ENCODE results near the gene ACCSL. TPM values are rescaled to one million over a fixed set of nuclear protein-coding genes. Genes with fewer than 3 reads are reported as not detected.

Gene ACCSL
- total RNA-seq, 2 donors from 2014 or later: not detected

- WGBS, 2 experiments (ENCODE audit: insufficient coverage in 1 of 2, insufficient read length in 1 of 2): 73 to 89% methylated on average over 2 to 3 of the region's 3 CpGs
- no peak overlapping the region for H3K9ac ChIP-seq (ENCODE audit: extremely low read depth, low read length, poor library complexity, severe bottlenecking)
- H3K9me3 Mint-ChIP-seq: peaks cover 15% of the 10 kb centered on the region
Observed at GRCh38 chr11:44028816-44029506, 18.8 kb upstream of the ACCSL start.

DNA sequence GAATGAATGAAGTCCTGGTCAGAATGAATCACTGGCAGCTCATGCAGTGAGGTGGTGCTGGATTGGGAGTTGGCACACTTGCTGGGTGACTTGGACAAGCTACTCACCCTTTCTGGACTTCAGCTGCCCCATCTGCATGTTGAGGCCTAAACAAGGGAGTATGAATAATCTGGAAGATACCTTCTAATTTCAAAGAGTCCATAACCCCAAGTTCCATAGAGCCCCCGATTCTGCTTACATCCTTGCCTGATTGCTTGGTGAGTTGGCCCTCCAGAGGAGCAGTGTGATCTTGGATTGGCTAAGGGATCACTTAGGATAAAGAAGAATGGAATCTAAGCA is 18.3 kb upstream of the ACCSL start:
- Mint-ChIP-seq H3K27me3 (ENCODE audit: insufficient read depth) (peaks cover 5% of the 10 kb centered on the region), H3K27ac (no peak overlapping the region), H3K4me3 (no peak overlapping the region), H3K9me3 (peaks cover 15% of the 10 kb centered on the region), H3K4me1 (peaks cover 15% of the 10 kb centered on the region), H3K36me3 (ENCODE audit: low read depth) (no peaks in the 10 kb centered on the region)
- Histone ChIP-seq H3K36me3 (ENCODE audit: control insufficient read depth, insufficient read depth, low read length) (no peaks in the 10 kb centered on the region), H3K4me3 (ENCODE audit: low read length) (no peak overlapping the region), H3K27me3 (ENCODE audit: control insufficient read depth, insufficient read depth, low read length, poor library complexity, severe bottlenecking) (no peaks in the 10 kb centered on the region), H3K9me3 (ENCODE audit: control insufficient read depth, low read length) (peaks cover 13% of the 10 kb centered on the region), H3K27ac (ENCODE audit: low read depth, low read length) (no peak overlapping the region), H3K4me1 (ENCODE audit: control insufficient read depth, insufficient read depth, low read length) (no peaks in the 10 kb centered on the region), H3K9ac (ENCODE audit: extremely low read depth, low read length, poor library complexity, severe bottlenecking) (no peak overlapping the region)
- 83 to 88% methylated on average over 1 of the region's 1 CpG for WGBS, 2 experiments (ENCODE audit: insufficient coverage in 1 of 2, insufficient read length in 1 of 2)
- TF ChIP-seq, protein P1, sequence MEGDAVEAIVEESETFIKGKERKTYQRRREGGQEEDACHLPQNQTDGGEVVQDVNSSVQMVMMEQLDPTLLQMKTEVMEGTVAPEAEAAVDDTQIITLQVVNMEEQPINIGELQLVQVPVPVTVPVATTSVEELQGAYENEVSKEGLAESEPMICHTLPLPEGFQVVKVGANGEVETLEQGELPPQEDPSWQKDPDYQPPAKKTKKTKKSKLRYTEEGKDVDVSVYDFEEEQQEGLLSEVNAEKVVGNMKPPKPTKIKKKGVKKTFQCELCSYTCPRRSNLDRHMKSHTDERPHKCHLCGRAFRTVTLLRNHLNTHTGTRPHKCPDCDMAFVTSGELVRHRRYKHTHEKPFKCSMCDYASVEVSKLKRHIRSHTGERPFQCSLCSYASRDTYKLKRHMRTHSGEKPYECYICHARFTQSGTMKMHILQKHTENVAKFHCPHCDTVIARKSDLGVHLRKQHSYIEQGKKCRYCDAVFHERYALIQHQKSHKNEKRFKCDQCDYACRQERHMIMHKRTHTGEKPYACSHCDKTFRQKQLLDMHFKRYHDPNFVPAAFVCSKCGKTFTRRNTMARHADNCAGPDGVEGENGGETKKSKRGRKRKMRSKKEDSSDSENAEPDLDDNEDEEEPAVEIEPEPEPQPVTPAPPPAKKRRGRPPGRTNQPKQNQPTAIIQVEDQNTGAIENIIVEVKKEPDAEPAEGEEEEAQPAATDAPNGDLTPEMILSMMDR (conservative IDR thresholded peaks at IDR 0.05): no peak
- no peak for DNase-seq

More at GRCh38 chr11:44028816-44029506, 18.8 kb upstream of the ACCSL start:
- Mint-ChIP-seq H3K4me3 (no peak overlapping the region), H3K36me3 (ENCODE audit: low read depth) (no peaks in the 10 kb centered on the region), H3K4me1 (peaks cover 15% of the 10 kb centered on the region), H3K27me3 (ENCODE audit: insufficient read depth) (peaks cover 8% of the 10 kb centered on the region), H3K27ac (no peak overlapping the region)
- TF ChIP-seq, protein P1 (conservative IDR thresholded peaks at IDR 0.05): no peak
- Histone ChIP-seq H3K27ac (ENCODE audit: low read depth, low read length) (no peak overlapping the region), H3K27me3 (ENCODE audit: control insufficient read depth, insufficient read depth, low read length, poor library complexity, severe bottlenecking) (no peaks in the 10 kb centered on the region), H3K4me1 (ENCODE audit: control insufficient read depth, insufficient read depth, low read length) (no peaks in the 10 kb centered on the region), H3K36me3 (ENCODE audit: control insufficient read depth, insufficient read depth, low read length) (no peaks in the 10 kb centered on the region), H3K4me3 (ENCODE audit: low read length) (no peak overlapping the region), H3K9me3 (ENCODE audit: control insufficient read depth, low read length) (peaks cover 13% of the 10 kb centered on the region)
- DNase-seq: no peak

GRCh38 chr11:44029977-44030911 is 17.5 kb upstream of the ACCSL start:
- 28% methylated on average over 5 of the region's 5 CpGs; no CpG with 5 or more reads in 1 of the 2 experiments for WGBS, 2 experiments (ENCODE audit: insufficient coverage in 1 of 2, insufficient read length in 1 of 2)
- DNase-seq: peak; percentile 73
- no peaks in the 10 kb centered on the region for H3K4me1 ChIP-seq (ENCODE audit: control insufficient read depth, insufficient read depth, low read length)
- H3K27me3 ChIP-seq (ENCODE audit: control insufficient read depth, insufficient read depth, low read length, poor library complexity, severe bottlenecking): no peaks in the 10 kb centered on the region
- Mint-ChIP-seq H3K4me3 (no peak overlapping the region), H3K4me1 (peaks cover 15% of the 10 kb centered on the region), H3K36me3 (ENCODE audit: low read depth) (no peaks in the 10 kb centered on the region), H3K9me3 (peaks cover 15% of the 10 kb centered on the region), H3K27ac (peak overlapping the region; percentile 59), H3K27me3 (ENCODE audit: insufficient read depth) (peaks cover 4% of the 10 kb centered on the region)
- H3K9ac ChIP-seq (ENCODE audit: extremely low read depth, low read length, poor library complexity, severe bottlenecking): no peak overlapping the region
- no peak overlapping the region for H3K4me3 ChIP-seq (ENCODE audit: low read length)
- TF ChIP-seq, protein P1 (conservative IDR thresholded peaks at IDR 0.05): no peak
- peaks cover 13% of the 10 kb centered on the region for H3K9me3 ChIP-seq (ENCODE audit: control insufficient read depth, low read length)
- peak overlapping the region; percentile 21 for H3K27ac ChIP-seq (ENCODE audit: low read depth, low read length)
- no peaks in the 10 kb centered on the region for H3K36me3 ChIP-seq (ENCODE audit: control insufficient read depth, insufficient read depth, low read length)
